Neural progenitor cell (in vitro differentiated cells): ENCODE results near the gene LASP1.

Source experiments
- CTCF ChIP-seq: fragments of 200-600 bp; sonication (generic); IDR thresholded peaks from 2 replicates; pipeline ENCODE4 v1.5.1; 2017; ENCODE audit warnings: antibody characterized with exemption, mild to moderate bottlenecking
- EZH2 ChIP-seq: fragments of 200-600 bp; sonication (generic); IDR thresholded peaks from 2 replicates; pipeline ENCODE4 v1.6.1; 2017; ENCODE audit warnings: antibody characterized with exemption, mild to moderate bottlenecking, moderate library complexity

- no peak for TF ChIP-seq CTCF
- TF ChIP-seq EZH2: no peak
These were observed 36.8 kb downstream of the LASP1 start for GRCh38 chr17:38906460-38907228.
